GM10266 (cell line): Measurements from ENCODE around the gene CCDC182.

Experiments
- DNase-seq: peaks from one replicate; pipeline ENCODE4 v3.0.0; 2012; ENCODE audit errors: extremely low spot score
- TF ChIP-seq, protein P1 (sequence below): IDR thresholded peaks from 2 replicates; pipeline ENCODE4 v1.5.1; 2012; ENCODE audit warnings: mild to moderate bottlenecking, low read depth; ENCODE audit not compliant: control insufficient read depth, insufficient read depth; ENCODE audit errors: missing control alignments

The CCDC182 gene

DNA sequence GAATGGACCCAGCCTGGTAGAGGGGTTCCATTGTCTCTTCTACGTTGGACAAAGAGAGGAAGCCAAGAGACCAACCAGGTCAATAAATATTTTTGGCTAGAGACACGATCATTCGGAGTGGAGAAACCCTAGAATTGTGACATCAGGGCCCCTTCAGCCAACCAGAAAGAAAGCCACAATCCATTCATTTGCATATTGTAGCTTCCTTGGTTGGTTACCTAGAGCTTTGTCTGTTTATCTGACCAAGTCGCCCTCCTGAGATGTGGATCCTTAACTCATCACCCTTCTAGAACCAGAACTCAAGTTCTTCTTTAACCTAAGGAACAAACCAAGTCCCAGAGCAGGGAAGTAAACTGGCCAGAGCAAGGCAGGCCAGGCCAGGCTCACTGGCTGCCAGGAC is at the start of gene CCDC182:
CCDC182 (minus strand) TSS at position 58 of the 400 bp plus-strand sequence; CDS start at position 31, 27 bp downstream.
- TF ChIP-seq, protein P1, sequence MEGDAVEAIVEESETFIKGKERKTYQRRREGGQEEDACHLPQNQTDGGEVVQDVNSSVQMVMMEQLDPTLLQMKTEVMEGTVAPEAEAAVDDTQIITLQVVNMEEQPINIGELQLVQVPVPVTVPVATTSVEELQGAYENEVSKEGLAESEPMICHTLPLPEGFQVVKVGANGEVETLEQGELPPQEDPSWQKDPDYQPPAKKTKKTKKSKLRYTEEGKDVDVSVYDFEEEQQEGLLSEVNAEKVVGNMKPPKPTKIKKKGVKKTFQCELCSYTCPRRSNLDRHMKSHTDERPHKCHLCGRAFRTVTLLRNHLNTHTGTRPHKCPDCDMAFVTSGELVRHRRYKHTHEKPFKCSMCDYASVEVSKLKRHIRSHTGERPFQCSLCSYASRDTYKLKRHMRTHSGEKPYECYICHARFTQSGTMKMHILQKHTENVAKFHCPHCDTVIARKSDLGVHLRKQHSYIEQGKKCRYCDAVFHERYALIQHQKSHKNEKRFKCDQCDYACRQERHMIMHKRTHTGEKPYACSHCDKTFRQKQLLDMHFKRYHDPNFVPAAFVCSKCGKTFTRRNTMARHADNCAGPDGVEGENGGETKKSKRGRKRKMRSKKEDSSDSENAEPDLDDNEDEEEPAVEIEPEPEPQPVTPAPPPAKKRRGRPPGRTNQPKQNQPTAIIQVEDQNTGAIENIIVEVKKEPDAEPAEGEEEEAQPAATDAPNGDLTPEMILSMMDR, result no peak
- no peak for DNase-seq

DNA sequence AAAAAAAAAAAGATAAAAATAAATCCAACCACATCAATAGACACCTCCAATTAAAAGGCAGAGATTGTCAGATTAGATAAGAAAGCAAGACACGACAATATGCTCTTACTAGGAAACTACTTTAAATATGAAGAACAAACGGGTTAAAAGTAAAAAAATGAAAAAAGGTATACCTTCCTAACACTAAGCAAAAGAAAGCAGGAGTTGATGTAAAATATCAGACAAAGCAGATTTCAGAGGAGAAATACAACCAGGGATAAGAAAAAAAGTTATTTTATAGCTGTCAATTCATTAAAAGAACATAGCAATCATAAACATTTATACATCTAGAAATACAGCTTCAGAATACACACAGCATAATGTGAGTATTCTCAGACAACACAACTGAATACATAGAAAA is 49.7 kb upstream of the CCDC182 start:
- TF ChIP-seq, protein P1, result no peak

DNA sequence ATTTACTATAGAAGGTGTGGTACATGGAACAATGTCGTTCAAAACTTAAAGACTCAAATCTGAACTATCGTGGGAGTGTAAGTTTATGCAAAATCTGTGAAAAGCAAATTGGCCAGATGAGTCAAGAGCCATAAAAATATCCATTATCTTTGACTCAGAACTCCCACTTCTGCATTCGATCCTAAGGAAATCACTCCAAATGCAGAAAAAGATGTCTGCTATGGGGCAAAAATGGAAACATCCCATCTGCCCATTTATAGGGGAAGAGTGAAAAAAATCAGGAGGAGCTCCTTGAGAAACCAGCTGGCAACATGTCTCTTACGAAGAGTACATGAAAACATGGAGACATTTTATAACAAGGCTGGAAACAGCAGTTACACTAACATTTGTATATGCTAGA is 43.6 kb upstream of the CCDC182 start:
- TF ChIP-seq, protein P1, result no peak
- DNase-seq, result no peak

More for the DNA sequence above, 49.7 kb upstream of the CCDC182 start:
- no peak for DNase-seq

DNA sequence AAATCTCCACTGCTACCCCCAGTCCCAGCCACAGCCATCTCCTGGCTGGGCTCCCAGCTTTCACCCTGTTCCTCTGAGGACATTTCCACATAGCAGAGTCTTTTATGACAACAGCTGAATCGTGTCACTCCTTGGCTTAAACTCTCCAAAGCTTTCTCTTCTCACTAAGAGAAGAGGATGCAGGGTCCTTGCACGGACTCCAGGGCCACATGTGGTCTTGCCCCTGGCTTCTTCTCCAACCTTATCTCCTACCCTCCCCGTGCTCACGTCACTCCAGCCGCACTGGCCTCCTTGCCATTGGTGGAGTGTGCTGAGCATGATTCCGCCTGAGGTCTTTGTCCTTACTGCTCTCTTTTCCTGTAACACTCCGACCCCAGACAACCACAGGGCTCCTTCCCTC is 39.9 kb upstream of the CCDC182 start:
- DNase-seq, result no peak
- TF ChIP-seq, protein P1, result no peak

DNA sequence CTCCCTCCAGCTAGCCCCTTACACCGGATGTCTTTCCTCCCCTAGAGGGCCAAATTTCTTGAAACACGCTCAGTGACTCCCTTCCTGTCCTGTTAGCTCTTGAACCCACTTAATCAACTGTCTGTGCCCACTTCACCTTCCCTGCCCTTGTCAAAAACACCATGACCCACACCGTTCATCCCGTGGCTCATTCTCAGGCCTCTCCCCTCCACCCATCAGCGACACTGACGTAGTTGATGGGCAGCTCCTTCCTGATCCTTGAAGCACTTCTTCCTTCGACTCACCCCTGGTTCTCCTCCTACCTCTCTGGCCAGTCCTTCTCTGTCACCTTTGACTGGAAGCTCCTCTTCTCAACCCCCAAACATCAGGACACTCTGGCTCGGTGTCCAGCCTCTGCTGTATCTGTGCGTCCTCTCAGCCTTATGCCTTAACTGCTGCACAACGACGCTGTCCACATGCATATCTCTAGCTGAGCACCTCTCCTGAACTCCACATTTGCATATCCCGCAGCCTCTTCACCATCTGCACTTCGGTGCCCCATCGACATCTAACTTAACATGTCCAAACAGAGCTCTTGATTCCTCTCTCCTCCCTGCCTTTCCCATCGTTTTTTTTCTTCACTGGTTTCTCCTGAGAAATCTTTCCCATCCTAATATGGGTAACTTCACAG is 39.3 kb upstream of the CCDC182 start:
- DNase-seq, result no peak
- TF ChIP-seq, protein P1, result no peak

DNA sequence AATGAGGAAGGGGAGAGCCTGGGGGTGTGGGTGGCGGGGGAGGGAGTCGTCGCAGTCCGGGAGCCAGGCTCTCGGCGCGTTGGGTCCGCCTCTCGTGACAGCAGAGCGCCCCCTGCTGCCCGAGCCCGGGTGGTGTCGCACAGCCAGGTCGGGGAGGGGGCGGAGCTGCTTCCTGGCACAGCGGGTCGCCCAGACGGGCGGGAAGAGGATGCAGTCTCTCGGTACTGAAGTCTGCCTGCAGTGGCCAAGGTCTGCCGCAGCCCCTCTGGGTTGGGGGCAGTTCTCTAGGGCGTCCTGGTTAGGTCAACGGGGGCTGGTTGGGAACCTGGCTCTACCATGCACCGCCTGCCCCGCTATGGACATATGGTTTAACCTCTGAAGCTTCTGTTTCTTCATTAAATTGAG is 38.2 kb upstream of the CCDC182 start:
- TF ChIP-seq, protein P1, result peak; percentile 89
- peak; percentile 76 for DNase-seq

DNA sequence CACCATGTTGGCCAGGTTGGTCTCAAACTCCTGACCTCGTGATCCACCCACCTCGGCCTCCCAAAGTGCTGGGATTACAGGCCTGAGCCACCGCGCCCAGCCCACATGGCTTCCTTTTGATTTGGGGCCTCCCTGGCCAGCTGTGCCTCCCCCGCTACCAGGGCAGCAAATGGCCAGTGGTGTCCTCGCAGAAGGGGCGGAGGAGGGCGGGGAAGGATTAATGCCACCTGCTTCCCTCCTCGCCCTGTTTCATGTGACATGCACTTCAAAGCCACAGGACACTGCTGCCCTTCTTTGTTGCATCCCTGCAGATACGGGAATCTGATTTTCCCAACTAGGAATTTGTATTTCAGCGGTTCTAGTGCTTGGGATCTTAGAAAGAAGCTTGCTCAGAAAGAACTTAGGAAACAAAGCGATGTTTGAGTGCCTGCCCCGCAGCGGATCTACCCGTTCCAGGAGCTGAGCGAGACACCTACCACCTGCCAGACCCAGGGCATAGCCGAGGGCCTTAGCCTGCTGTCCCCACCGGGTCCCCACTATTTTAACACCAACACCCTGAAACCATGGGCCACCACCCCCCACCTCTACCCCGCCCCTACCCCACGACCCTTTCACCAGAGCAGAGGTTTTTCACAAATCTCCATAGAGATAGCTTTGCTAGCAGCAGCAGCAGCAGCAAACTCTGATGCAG is 37.7 kb upstream of the CCDC182 start:
- no peak for DNase-seq

More for the DNA sequence above, 37.7 kb upstream of the CCDC182 start:
- TF ChIP-seq, protein P1, result no peak
